NCI-H2081 (cell line): ENCODE results near the gene MRPL50.

Experiments used
- DNase-seq, 2 experiments: peaks; one replicate each; lab custom pipeline; 2025; lab: John Stamatoyannopoulos, UW

MRPL50 gene

DNA sequence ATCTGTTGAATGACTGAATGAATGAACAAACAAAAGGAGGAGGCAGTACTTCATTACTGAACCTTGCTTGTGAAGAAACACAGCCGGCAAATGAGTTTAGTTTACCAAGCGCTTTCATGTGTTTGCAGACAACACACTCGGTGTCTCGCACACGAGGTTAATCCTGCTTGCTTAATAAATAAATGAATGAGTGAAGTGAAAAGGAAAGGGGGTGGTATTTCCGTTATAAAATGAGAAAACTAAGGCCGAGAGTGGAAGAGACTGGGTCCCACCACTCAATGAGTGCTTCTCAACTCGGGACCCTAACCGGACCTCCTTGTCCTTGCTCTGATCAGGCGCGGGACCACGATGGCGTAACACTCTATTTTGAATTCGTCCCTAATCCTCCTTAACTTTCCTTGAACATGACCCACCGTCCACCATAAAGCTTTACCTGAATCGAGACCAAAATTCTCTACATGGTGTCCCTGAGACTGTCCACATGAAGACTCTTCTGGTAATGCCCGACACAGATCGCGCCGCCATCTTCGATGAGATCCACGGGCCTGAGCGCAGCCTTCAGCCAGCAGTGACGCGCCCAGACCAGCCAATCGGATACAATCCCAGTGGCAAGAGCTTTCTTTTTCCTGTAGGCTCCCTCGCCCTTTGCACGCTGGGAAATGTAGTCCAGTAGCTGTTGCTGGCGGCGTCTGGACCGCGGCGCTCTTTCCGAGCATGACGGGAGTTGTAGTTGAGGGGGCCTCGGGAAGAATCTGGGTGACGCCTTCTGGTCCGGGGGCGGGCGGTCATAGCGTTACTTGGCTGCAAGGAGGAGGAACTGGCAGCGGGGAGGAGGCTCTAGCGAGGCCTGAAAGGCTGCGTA lies at the start of gene MRPL50, which contains the start of gene ZNF189:
Gene MRPL50, minus strand, starts transcription at position 551 of the 862 bp plus-strand sequence. Its CDS starts 26 bp downstream, at position 525.
Gene ZNF189, plus strand, starts transcription at position 784 of the 862 bp plus-strand sequence. CDS start 306 bp downstream, outside the sequence.
- DNase-seq: peak; percentile 96 to 99

- no peak for DNase-seq
These were observed 48.3 kb upstream of the MRPL50 start for GRCh38 chr9:101446732-101447131.

GRCh38 chr9:101445353-101446029 lies 47.1 kb upstream of the MRPL50 start:
- DNase-seq: no peak

DNA sequence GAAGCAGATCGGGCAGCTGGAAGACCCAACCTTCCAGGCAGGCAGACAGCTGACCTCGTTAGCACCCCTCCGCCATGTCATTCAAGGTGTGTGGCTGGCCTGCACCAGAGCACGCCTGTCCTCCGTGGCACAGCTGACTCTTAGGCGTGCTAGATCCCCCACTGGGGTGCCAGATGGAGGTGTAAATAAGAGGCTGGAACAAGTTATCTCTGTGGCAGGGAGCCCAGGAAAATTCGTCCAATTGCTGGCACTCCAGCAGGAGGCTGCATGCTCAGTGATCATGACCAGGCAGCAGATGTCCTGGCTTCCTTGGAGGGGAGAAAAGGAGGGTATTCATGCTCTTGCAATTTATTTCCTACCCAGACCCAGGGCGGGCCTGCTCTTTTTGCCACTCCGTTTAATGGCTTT lies 45.0 kb upstream of the MRPL50 start:
- DNase-seq: peak; percentile 85 to 94

DNA sequence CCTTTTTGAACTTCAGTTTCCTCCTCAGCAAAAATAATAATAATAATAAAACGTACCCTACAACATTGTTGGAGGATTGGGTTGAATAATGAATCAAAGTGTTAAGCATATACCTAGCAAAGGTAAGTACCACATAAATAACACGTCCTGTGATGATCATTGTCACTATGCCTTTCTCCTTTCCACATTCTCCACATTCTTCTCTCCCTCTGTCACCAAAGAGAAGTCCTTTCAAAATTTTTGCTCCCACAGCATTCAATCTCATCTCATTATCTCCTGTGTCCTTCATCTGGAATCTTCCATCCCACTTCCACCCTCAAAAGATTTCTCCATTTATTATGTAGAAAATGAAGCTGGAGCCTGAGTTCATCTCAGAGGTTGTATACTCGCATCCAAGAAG lies 44.3 kb upstream of the MRPL50 start:
- DNase-seq: no peak

DNA sequence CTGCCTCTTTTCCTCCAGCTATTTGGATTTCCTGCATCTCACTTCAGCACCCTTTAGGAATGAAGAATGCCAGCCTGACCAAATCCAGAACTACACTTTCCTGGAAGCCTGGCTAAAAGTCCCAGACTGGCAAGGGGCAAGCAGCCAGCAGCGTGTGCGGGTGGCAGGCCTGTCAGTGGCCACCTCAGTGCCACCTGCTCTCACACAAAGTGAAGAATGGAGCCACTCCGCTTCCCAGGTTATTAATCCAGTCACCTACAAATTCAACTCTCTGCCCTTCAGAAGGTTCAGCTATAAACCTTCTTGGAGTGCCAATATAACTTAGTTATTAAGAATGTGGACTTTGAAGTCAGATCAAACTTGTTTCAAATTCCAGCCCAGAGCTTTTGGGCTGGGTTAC lies 43.9 kb upstream of the MRPL50 start:
- no peak for DNase-seq

GRCh38 chr9:101440714-101441230 lies 42.4 kb upstream of the MRPL50 start:
- no peak for DNase-seq

DNA sequence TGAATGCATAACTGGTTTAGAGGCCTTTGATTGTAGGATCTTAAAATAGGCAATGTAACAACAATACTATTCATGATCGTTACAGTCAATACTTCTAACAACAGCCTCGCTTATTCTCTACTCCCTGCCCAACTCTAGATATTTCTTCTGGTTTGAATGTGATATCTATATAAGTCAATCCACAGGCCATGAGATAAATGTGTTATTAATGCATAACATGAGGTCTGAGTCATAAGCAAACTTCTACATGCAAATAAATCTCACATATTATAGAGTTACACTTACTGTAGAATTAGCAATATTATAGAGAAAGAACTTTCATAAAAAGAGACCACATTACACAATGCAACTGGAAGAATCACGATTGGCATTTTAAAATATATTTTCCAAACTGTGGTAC lies 40.1 kb upstream of the MRPL50 start:
- no peak for DNase-seq

GRCh38 chr9:101437806-101438232 lies 39.4 kb upstream of the MRPL50 start:
- no peak for DNase-seq

DNA sequence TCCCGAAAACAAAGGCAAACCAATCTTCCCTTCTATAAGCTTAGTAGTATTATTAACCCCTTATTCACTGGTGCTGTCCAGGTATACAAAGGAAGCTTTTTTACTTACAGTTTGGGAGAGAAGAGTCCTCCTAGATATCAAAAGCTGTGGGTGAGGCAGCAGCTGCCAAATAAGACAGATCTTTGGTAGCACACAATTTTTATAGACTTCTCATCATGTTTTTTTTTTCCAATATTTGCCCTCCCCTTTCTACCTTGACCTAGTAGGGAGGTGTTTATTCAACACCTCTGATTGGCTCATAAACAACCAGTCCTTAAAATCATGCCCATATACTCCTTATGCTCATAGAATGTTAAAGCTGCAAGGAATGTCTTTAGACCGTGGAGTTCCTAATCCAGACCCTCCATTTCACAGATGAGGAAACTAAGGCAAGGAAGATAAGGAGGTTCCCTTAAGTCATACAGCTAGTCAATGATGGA lies 37.2 kb upstream of the MRPL50 start, which contains the start of gene ALDOB:
Gene ALDOB, minus strand, starts transcription at position 174 of the 479 bp plus-strand sequence. CDS start 4,887 bp downstream, outside the sequence.
- no peak for DNase-seq

- no peak for DNase-seq
These were observed 36.6 kb upstream of the MRPL50 start for GRCh38 chr9:101434998-101435397.

GRCh38 chr9:101433229-101433628 lies 34.8 kb upstream of the MRPL50 start:
- no peak for DNase-seq

- DNase-seq: no peak
These were observed 34.3 kb upstream of the MRPL50 start for GRCh38 chr9:101432740-101433139.

DNA sequence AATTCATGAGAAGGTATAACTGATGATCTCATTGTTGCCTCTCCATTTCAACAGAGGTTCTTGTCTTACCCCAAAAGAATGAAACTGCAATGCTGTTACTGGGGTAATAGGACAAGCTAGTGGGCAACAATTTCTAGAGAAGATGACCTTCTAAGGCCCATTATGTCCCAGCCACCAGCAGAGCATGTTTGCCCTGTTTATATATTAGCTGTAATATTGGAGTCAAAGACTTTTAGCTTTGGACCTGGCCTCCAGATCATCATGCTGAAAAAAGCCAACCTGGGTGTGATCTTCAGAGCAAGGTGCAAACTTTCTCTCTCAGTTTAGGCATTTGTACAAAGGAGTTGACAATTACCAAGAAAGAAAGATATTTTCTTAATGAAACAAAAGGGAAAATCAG lies 33.8 kb upstream of the MRPL50 start:
- DNase-seq: no peak

- DNase-seq: no peak
These were observed 31.3 kb upstream of the MRPL50 start for GRCh38 chr9:101429736-101430135.

GRCh38 chr9:101428909-101429308 lies 30.5 kb upstream of the MRPL50 start:
- DNase-seq: no peak

DNA sequence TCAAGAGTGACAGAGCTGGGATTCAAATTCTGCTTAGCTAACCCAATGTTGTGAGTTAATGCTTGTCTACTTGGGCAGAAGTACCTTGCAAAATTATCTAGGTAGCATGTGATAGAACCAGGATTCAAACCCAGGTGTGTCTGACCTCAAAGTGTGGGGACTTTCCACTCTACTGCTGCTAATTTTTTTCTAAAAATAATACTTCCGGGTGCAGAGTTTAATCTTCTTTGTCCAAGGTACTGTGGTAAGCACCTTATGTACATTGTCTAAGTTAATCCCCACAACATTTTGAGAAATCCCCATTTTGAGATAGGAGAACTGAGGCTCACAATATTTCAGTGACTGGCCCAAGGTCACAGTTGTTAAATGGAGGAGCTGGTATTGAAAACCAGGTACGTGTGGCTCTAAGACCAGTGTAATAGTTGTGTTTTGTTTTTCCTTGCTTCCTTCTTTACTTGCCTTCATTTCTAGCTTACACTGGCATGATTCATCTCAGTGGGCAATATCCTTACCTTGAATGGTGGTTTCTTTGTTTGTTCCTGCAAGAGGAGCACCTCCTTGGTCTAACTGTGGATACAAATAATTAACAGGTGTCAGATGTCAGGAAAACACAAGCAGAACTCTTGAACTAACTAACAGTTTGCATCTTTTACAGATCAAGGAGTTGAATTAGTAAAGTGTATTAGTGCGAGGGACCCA lies 29.7 kb upstream of the MRPL50 start:
- DNase-seq: no peak

DNA sequence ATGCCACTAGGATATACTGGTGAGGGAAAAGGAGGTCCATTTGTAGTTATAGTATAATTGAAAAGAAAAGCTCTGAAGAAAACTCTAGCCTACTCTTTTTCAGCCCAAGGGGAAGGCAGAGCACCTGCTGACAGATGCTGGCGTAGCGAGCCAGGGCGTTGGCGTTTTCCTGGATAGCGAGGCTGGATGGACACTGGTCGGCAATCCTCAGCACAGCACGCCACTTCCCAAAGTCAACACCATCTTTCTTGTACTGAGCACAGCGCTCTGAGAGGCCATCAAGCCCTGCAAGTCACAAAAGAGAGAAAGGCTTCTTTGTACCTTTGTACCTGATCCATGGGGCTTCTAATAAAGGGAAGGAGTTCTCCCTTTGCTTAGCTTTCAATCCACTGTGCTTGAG lies 28.9 kb upstream of the MRPL50 start:
- DNase-seq: no peak

DNA sequence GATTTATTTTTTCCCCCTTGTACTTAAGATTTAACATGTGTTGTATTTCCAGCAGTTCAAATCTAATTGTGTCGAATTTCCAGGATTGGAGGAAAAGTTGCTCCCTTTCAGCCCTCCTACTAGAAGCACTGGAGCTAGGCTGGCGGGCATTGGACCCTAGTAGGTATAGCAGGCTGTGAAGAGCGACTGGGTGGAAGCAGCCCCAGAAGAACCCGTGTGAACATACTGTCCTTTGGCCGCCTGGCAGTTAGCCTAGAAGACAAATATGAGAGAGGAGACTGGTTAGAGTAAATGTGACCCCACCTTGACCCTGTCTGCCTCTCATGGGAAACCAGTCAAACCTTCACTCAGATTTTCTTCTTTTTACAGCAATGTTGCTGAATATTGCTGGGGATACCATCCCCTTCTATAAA lies 23.2 kb upstream of the MRPL50 start:
- DNase-seq: no peak

DNA sequence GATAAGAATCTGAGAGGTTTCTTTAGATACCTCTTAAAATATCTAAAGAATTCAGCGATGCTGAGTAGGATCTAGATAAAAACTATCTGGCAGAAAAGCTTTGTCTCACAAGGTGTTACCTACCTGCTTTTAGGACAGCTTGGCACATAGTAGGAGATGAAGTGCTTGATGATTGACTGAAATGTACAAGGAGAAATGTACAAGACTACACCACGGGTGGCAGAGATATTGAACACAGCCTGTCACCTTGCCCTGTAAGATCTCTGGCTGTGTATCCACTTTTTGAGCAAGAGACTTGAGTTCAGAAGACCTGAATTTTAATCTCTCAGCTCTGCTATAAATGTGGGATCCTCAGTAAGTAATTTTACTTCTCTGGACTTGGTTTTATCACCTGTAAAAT lies 21.4 kb upstream of the MRPL50 start:
- no peak for DNase-seq

DNA sequence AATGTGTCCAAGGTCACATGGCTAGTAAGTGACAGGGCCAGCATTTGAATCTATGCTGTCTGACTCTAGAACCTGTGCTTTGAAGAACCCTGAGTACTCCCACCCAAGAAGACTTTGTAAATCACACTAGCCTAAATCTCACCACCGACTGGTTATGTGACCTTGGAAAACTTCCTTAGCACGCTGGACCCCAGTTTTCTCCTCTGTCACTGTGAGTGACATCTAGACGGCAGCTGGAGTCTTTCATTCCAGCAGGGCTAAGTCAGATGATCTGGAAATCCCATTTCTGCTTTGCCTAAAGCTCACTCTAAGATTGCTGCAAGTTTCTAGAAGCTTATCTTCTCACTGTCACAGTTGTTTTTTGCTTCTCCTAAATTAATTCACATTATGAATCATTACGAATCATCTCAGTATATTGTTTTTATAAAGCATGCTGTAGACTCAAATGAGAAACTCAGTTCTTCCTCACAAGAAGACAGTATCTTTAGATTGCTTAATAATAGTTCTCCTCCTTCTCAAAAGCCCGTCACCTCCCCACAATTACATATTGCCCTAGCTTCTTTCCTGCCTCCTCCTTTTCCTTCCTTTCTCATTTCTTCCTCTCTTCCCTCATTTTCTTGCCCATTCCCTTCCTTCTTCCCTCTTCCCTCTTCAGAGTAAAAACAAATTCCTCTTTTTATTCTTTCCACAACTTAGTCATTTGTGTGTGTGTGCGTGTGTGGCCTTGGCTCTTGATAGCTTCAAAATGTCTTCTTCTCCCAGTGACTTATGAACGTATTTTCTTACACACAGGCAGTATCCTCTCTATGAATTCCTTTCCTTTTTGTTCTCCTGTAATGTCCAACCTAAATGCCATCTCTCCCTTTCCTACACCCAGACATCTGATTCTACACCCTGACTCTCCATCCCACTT lies 20.4 kb upstream of the MRPL50 start:
- no peak for DNase-seq
